ENCODE results near the gene MED16. TPM values are rescaled to one million over a fixed set of nuclear protein-coding genes. Genes with fewer than 3 reads are reported as not detected.

Gene MED16
- total and polyA plus RNA-seq, 2 of the 4 experiments (the other 2 are of a cell fraction): 8.1 to 40.2 TPM

DNA sequence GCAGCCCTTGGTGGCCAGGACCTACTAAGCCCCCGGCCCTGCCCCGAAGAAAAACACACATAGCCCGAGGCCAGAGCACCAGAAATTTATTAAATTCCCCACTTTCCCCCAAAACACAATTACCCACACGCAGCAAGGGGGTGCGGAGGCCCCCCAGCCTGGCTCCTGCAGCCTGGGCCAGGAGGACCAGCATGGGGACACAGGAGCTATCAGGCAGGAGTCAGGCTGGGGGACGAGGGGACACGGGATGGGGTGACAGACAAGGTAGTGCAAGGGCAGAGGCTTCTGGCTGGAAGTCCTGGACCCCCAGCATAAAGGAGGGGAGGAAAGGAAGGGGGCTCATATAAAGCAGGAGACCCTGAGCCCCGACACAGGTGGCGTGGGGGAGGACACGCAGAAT is 3.4 kb upstream of the MED16 start:
- CTCF ChIA-PET: no interaction called here
- no peak overlapping the region for H2BK120ac ChIP-seq (ENCODE audit: low read depth, low read length)
- no peak overlapping the region for H2AK5ac ChIP-seq (ENCODE audit: low read depth, low read length)
- TF ChIP-seq RFX5 (IDR thresholded peaks at IDR 0.05; ENCODE audit: low read depth, low read length) (no peak), MAFK (IDR thresholded peaks at IDR 0.05; ENCODE audit: low read depth, low read length) (no peak), CHD1 (IDR thresholded peaks at IDR 0.05; ENCODE audit: low read depth, low read length) (no peak), POLR2A (IDR thresholded peaks at IDR 0.05; ENCODE audit: low read depth, low read length) (no peak), CTCF (conservative IDR thresholded peaks at IDR 0.05; ENCODE audit: low read depth, low read length) (no peak)
- peaks cover 17% of the 10 kb centered on the region for H4K20me1 ChIP-seq (ENCODE audit: insufficient read depth, low read length)
- no peak overlapping the region for H3K14ac ChIP-seq (replicated peaks; ENCODE audit: low read depth, low read length)
- H3K9me3 ChIP-seq (ENCODE audit: control insufficient read depth, insufficient read depth, low read length): no peaks in the 10 kb centered on the region
- peaks cover 0 to 18% of the 10 kb centered on the region in 2 experiments; a peak in 3 of 4 replicates for H3K79me1 ChIP-seq (ENCODE audit: low read depth in 1 of 2, low read length in 2 of 2)
- no peak overlapping the region for H3K27ac ChIP-seq (ENCODE audit: insufficient read depth, low read length)
- no peak overlapping the region for H2AK9ac ChIP-seq (replicated peaks; ENCODE audit: low read depth, low read length, poor library complexity)
- H3K4ac ChIP-seq (ENCODE audit: low read depth, low read length): no peak overlapping the region
- 92% methylated on average over 5 of the region's 10 CpGs; no CpG with 5 or more reads in 1 of the 2 experiments for WGBS, 2 experiments (ENCODE audit: extremely low coverage in 2 of 2, insufficient read length in 1 of 2)
- in situ Hi-C loops (cut with MboI; ENCODE audit: low sequenced_read_pairs) (no loop called here), dilution Hi-C loops (cut with HindIII; ENCODE audit: low sequenced_read_pairs, unreplicated experiment) (no loop called here), intact Hi-C loops (cut with micrococcal nuclease) (no loop called here)
- H4K8ac ChIP-seq (ENCODE audit: low read depth in 2 of 2, low read length in 2 of 2): no peak overlapping the region
- H3K9ac ChIP-seq (ENCODE audit: low read depth, low read length): no peak overlapping the region
- no peak for ATAC-seq (ENCODE audit: low read depth)
- no peak overlapping the region for H2BK15ac ChIP-seq (ENCODE audit: low read depth, low read length)
- no TSS peak for BruUV-seq (replicated peaks)
- H4K91ac ChIP-seq (ENCODE audit: insufficient read depth, low read depth, low read length): no peak overlapping the region
- no peak overlapping the region for H3K23ac ChIP-seq (ENCODE audit: low read depth, low read length)
- POLR2A ChIA-PET (ENCODE audit: unreplicated experiment): no interaction called here
- no peak overlapping the region for H3K18ac ChIP-seq (ENCODE audit: low read depth, low read length)
- no peak overlapping the region for H3K4me3 ChIP-seq (ENCODE audit: insufficient read depth, low read depth, low read length)
- no peak overlapping the region for H3K4me2 ChIP-seq (ENCODE audit: low read depth, low read length)
- DNase-seq: no peak
- no peak overlapping the region for H2AFZ ChIP-seq (replicated peaks; ENCODE audit: low read length, poor library complexity)
- H3K56ac ChIP-seq (ENCODE audit: extremely low read depth, insufficient read depth, low read length): no peak overlapping the region
- H2BK5ac ChIP-seq (ENCODE audit: low read depth, low read length, poor library complexity, severe bottlenecking): no peak overlapping the region
- no peaks in the 10 kb centered on the region for H3K27me3 ChIP-seq (ENCODE audit: control insufficient read depth, insufficient read depth, low read length)
- peaks cover 20% of the 10 kb centered on the region; the same call in 1 of the 2 replicates for H3K36me3 ChIP-seq (ENCODE audit: control insufficient read depth, insufficient read depth, low read length)
- no peak overlapping the region for H4K5ac ChIP-seq (ENCODE audit: low read depth, low read length)
- no peaks in the 10 kb centered on the region for H3K4me1 ChIP-seq (ENCODE audit: control insufficient read depth, insufficient read depth, low read length)
- H3K9me1 ChIP-seq (ENCODE audit: insufficient read depth, low read length): peaks cover 6% of the 10 kb centered on the region
- H2BK20ac ChIP-seq (ENCODE audit: low read depth, low read length): no peak overlapping the region

All from IMR-90 (cell line).